GM21515 (cell line): ENCODE results near the gene UBXN4.
"Not testable (repeated sequence)": the region's sequence is repeated elsewhere in the genome, so short reads cannot be mapped to it uniquely, and the experiment has no call there.

ENCODE experiments used
- ATAC-seq: cut with Tn5 transposase; IDR thresholded peaks from one replicate; pipeline ENCODE4 v1.9.1; 2021; ENCODE audit not compliant: unreplicated experiment

UBXN4 gene, protein sequence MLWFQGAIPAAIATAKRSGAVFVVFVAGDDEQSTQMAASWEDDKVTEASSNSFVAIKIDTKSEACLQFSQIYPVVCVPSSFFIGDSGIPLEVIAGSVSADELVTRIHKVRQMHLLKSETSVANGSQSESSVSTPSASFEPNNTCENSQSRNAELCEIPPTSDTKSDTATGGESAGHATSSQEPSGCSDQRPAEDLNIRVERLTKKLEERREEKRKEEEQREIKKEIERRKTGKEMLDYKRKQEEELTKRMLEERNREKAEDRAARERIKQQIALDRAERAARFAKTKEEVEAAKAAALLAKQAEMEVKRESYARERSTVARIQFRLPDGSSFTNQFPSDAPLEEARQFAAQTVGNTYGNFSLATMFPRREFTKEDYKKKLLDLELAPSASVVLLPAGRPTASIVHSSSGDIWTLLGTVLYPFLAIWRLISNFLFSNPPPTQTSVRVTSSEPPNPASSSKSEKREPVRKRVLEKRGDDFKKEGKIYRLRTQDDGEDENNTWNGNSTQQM

GRCh38 chr2:135741395-135742324 is at the start of gene UBXN4:
Gene UBXN4, plus strand, starts transcription at chr2:135741855. Its CDS starts 75 bp downstream, at chr2:135741930.
- peak; percentile 90 for ATAC-seq

DNA sequence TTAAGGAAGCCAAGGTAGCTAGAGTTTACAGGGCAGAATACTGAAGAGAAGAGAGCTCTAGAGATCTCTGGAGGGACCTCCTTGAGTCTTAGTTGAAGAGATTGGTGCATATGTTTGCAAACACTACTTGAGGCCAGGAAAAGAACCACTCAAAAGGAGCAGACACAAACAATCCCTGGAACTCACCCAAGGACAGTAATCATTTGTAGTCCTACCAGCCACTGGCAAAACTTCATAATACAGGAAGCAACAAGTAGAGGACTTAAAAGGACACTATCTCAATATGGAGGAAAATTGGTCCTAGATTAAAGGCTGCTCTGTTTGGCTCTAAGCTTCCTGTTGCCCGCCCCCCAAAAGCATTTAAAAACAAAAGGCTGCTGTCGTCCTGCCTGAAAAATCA is 46.9 kb upstream of the UBXN4 start:
- no peak for ATAC-seq

DNA sequence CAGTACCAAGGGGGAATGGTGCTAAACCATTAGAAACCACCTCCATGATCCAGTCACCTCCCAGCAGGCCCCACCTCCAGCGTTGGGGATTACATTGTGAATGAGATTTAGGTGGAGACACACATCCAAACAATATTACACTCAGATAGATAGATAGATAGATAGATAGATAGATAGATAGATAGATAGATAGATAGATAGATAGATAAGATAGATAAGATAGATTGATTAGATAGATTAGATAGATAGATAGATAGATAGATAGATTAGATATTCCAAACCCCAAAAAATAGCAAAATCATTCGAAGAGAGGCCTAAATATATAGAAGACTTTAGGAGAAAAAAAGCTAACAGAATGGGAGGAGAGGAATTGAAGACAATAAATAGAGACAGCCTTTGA is 42.8 kb upstream of the UBXN4 start:
- no peak for ATAC-seq

DNA sequence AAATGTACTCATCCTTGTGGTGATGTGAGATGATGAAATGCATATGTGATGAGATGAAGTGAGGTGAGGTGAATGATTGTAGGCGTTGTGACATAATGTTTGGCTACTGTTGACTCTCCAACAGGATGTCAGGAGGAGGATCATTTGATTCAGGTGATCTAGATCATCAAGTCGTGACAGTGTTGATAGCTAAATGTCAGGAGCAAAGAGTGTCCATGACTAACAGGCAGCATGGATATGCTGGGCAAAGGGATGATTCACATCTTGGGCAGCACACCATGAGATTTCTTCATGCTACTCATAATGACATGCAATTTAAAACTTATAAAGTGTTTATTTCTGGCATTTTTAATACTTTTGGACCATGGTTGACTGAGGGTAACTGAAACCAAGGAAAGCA is 40.2 kb upstream of the UBXN4 start:
- ATAC-seq, result no peak

- ATAC-seq, result no peak
These were observed 38.4 kb upstream of the UBXN4 start for GRCh38 chr2:135703300-135703699.

DNA sequence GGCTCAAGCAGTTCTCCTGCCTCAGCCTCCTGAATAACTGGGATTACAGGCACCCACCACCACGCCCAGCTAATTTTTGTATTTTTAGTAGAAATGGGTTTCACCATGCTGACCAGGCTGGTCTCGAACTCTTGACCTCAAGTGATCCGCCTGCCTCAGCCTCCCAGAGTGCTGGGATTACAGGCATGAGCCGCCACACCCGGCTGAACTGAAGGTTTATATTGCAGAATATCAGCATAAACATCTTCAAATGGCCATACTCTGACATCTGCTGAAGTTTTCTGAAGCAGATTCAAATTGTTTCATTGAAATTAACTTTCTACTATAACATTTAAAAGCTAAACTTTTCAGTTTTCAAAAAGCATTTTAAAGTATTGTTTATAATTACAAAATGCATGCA is 37.6 kb upstream of the UBXN4 start:
- not testable (repeated sequence) for ATAC-seq

DNA sequence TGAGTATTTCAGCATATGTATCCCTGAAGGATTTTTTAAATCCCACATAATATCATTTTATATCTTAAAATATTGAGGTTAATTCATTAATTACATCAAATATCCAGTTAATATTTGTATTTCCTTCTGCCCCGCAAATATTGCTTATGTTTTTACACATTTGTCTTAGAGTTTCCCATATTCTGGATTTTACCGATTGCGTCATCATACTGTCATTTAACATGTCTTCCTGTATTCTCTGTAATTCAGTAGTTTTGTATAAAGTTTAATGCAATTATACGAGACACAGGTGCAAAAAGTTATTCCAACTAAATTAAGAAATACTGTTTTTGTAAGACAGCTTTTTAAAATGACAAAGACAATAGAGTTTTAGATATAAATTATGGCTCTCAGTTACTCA is 33.5 kb upstream of the UBXN4 start:
- no peak for ATAC-seq

- ATAC-seq, result peak; percentile 62
These were observed 31.7 kb upstream of the UBXN4 start for GRCh38 chr2:135709992-135710391.

- not testable (repeated sequence) for ATAC-seq
These were observed 26.6 kb upstream of the UBXN4 start for GRCh38 chr2:135715086-135715485.

DNA sequence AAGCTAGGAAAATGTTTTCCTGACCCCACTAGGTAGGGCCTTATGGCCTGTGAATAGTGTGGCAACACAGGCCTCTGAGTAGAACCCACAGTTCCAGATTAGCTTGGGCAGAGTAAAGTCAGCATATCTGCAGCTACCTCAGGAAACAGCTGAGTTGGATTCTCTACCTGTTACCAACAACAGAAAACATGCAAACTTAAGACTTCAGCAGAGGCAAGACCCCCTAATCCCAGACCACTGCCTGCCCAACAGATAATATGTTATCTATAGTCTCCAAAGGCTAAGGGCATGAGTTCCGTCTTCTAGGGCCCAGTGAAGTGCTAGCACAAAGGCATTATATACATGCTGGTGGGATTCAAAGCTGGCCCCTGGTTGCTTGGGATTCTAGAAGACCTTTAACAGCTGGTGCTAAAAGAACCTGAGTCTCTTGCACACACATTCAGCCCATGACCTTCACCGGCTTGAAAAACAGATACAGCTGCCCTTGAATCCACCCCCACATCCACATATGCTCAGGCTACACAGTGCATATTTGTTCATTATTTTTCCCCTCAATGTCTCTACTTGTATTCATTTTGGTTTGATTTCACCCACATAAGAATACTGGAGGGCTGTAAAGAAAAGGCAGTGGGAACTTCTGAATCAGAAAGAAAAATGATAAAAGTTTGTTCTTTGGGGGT is 13.5 kb upstream of the UBXN4 start:
- no peak for ATAC-seq

- ATAC-seq, result no peak
These were observed 9.1 kb upstream of the UBXN4 start for GRCh38 chr2:135732561-135732960.

GRCh38 chr2:135733045-135733444 is 8.6 kb upstream of the UBXN4 start:
- ATAC-seq, result no peak

DNA sequence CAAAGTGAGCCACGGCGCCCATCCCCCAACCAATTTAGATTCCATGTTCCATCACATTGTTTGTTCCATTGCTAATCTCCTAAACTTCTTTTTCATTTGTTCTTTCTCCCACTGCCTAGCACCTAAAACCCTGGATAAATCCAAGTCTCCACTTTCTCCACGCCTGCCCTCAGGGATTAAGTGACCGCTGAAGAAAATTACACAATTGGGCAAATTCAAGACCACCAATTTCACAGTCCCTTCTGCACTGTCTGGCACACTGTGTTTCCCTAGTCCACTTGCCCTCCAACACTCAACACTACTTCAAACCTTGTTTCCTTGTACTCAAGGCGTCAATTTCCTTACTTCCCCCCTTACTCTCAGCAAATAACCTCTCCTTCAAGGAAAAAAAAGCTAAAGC is 5.1 kb upstream of the UBXN4 start:
- no peak for ATAC-seq

GRCh38 chr2:135740206-135740605 is 1.4 kb upstream of the UBXN4 start:
- ATAC-seq, result no peak

- ATAC-seq, result no peak
These were observed 636 bp upstream of the UBXN4 start for GRCh38 chr2:135741043-135741394.

DNA sequence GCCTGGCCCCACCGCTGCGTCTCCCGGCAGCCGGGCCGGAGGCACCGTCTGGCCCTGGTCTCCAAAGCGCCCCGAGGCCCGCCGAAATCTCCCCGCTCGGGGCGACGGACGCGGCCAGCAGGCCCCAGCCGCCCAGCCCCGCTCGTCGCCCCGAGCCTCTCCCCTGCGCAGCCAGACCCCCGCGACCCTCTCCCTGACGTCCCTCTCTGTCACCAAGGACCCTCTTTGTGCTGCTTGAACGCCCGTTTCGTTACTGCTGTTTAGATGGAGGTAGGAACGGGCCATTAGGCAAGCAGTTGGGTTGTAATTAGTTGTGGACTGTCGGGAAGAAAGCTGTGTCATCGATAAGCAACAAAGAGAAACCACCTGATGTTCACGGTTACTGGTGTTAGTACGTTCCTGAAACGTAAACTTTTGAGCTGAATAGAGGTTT is 686 bp downstream of the UBXN4 start:
- peak; percentile 25 for ATAC-seq

- no peak for ATAC-seq
These were observed 2.2 kb downstream of the UBXN4 start for GRCh38 chr2:135743860-135744259.

GRCh38 chr2:135744760-135745314 is 3.2 kb downstream of the UBXN4 start:
- ATAC-seq, result no peak

- ATAC-seq, result no peak
These were observed 3.9 kb downstream of the UBXN4 start for GRCh38 chr2:135745545-135745944.

DNA sequence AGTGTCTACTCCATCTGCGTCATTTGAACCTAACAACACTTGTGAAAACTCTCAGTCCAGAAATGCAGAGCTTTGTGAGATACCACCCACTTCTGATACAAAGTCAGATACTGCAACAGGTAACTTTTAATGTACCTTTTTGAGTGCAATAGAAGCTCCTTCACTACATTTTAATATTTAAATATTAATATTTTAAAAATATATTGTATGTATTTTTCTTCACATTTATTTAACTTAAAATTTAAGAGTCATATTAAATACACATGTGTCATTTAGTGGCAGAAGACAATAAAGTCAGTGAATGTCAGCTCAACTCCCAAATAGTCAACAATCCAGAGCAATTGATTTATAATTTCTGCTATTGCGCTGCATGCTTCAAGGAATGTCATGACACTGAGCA is 13.9 kb downstream of the UBXN4 start:
- ATAC-seq, result no peak

GRCh38 chr2:135756692-135757091 is 15.0 kb downstream of the UBXN4 start:
- ATAC-seq, result no peak
